Measurements from ENCODE around the gene TCEAL1. TPM values are rescaled to one million over a fixed set of nuclear protein-coding genes. Genes with fewer than 3 reads are reported as not detected.

TCEAL1 gene
- total RNA-seq, 4 donors from 2014 or later, result 70.0 to 362 (median 176) TPM

DNA sequence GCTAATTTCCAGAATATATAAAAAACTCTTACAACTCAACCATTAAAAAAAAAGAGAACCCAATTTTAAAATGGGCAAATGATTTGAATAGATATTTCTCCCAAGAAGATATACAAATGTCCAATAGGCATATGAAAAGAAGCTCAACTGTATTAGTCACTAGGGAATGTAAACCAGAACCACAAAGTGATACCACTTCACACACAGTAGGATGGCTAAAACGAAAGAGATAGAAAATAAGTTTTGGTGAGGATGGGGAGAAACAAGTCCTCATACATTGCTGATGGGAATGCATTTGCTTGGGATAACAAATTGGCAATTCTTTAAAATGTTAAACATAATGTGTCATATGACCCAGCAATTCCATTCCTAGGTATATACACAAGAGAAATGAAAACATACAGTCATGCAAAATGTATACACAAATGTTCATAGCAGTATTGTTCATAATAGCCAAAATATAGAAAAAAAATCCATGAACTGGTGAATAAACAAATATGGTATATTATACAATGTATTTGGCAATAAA, 15.3 kb upstream of the TCEAL1 start:
- no peaks in the 10 kb centered on the region for H3K4me1 ChIP-seq
- intact Hi-C loops (cut with DNase I; ENCODE audit: low total_unique reads), result no loop called here

DNA sequence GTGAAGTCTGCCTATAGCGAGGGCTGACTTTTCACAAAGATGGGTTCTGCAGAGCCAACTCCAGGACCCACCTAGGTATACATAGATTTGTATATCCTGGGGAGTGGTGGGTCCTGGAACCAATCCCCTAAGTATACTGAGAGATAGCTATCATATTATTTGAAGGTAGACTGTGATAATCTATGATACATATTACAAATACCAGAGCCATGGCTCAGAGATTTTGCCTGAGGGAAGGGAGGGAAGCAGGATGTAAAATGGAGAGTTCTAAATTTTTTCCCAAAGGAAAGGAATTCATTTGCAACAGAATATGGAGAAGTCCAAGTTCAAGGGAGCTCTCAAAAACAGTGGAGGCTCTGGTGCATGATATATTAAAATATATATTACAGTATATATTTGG, 13.8 kb upstream of the TCEAL1 start:
- Histone ChIP-seq H3K36me3 (no peaks in the 10 kb centered on the region), H3K27me3 (no peaks in the 10 kb centered on the region), H3K4me3 (no peak overlapping the region), H3K27ac (no peak overlapping the region), H3K4me1 (no peaks in the 10 kb centered on the region), H3K9me3 (no peaks in the 10 kb centered on the region)
- DNase-seq, result no peak
- intact Hi-C loops (cut with DNase I; ENCODE audit: low total_unique reads), result no loop called here
- TF ChIP-seq, protein P1, sequence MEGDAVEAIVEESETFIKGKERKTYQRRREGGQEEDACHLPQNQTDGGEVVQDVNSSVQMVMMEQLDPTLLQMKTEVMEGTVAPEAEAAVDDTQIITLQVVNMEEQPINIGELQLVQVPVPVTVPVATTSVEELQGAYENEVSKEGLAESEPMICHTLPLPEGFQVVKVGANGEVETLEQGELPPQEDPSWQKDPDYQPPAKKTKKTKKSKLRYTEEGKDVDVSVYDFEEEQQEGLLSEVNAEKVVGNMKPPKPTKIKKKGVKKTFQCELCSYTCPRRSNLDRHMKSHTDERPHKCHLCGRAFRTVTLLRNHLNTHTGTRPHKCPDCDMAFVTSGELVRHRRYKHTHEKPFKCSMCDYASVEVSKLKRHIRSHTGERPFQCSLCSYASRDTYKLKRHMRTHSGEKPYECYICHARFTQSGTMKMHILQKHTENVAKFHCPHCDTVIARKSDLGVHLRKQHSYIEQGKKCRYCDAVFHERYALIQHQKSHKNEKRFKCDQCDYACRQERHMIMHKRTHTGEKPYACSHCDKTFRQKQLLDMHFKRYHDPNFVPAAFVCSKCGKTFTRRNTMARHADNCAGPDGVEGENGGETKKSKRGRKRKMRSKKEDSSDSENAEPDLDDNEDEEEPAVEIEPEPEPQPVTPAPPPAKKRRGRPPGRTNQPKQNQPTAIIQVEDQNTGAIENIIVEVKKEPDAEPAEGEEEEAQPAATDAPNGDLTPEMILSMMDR (IDR thresholded peaks at IDR 0.05), result no peak
- no peak for TF ChIP-seq POLR2A (IDR thresholded peaks at IDR 0.05)

More for the DNA sequence above, 15.3 kb upstream of the TCEAL1 start:
- H3K27me3 ChIP-seq, result no peaks in the 10 kb centered on the region
- no peak for DNase-seq
- H3K9me3 ChIP-seq, result no peaks in the 10 kb centered on the region
- no peak overlapping the region for H3K4me3 ChIP-seq
- H3K36me3 ChIP-seq, result no peaks in the 10 kb centered on the region
- no peak overlapping the region for H3K27ac ChIP-seq
- TF ChIP-seq, protein P1 (IDR thresholded peaks at IDR 0.05), result no peak
- no peak for TF ChIP-seq POLR2A (IDR thresholded peaks at IDR 0.05)

DNA sequence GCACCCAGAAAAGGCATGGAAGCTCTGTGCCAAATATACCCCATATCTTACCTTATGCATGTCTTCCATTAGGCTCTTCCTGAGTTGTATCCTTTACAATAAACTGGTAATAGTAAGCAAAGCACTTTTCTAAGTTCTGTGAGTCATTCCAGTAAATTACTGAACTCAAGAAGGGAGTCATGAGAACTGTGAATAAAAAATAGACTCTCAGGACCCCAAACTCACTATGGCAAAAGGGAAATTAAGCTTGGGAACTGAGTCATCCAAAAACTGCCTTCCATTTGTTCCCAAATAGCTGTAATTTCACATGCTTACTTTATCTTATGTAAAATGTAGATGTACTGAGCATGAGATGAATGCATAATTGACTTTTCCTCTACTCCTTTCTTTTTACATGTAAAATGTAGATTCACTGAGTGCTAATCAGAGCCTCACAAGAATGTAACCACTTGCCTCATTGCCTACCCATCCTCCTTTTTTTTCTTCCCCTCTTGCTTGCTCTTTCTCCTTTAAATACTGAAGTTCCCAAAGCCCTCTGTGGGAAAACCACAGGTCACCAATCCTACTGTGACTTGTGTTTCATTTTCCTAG, 12.9 kb upstream of the TCEAL1 start:
- peak overlapping the region in 1 of 2 donors; percentile 4 for H3K27ac ChIP-seq
- no peaks in the 10 kb centered on the region for H3K36me3 ChIP-seq
- no peaks in the 10 kb centered on the region for H3K4me1 ChIP-seq
- DNase-seq, result no peak
- H3K27me3 ChIP-seq, result no peaks in the 10 kb centered on the region
- TF ChIP-seq, protein P1 (IDR thresholded peaks at IDR 0.05), result no peak
- TF ChIP-seq POLR2A (IDR thresholded peaks at IDR 0.05), result no peak
- intact Hi-C loops (cut with DNase I; ENCODE audit: low total_unique reads), result no loop called here
- H3K4me3 ChIP-seq, result no peak overlapping the region
- H3K9me3 ChIP-seq, result no peaks in the 10 kb centered on the region

DNA sequence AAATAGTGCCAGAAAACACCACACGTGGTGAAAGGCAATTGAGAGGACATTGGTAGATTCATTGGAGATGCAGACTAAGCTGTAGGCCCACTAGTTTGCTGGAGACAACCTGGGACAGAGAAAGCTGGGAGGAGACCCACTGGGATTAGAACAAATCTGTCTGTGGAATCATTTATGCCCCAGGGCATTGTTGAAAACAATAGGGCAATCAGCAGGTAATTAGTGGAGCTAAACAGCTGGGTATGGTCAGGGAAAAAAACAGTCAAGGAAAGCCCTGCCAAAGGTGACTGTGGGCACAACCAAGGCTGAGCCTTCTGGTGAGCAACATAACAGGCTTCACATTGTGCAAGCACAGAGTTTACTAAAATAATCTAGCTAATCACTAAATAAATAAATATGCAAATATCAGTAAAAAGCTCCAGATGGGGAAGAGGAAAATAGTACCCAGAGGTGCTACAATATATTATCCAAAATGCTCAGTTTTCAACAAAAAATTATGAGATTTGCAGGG, 12.0 kb upstream of the TCEAL1 start:
- Histone ChIP-seq H3K27me3 (no peaks in the 10 kb centered on the region), H3K4me1 (no peaks in the 10 kb centered on the region), H3K9me3 (no peaks in the 10 kb centered on the region), H3K4me3 (no peak overlapping the region), H3K27ac (no peak overlapping the region), H3K36me3 (no peaks in the 10 kb centered on the region)
- TF ChIP-seq, protein P1 (IDR thresholded peaks at IDR 0.05), result no peak
- TF ChIP-seq POLR2A (IDR thresholded peaks at IDR 0.05), result no peak
- DNase-seq, result no peak
- intact Hi-C loops (cut with DNase I; ENCODE audit: low total_unique reads), result no loop called here

DNA sequence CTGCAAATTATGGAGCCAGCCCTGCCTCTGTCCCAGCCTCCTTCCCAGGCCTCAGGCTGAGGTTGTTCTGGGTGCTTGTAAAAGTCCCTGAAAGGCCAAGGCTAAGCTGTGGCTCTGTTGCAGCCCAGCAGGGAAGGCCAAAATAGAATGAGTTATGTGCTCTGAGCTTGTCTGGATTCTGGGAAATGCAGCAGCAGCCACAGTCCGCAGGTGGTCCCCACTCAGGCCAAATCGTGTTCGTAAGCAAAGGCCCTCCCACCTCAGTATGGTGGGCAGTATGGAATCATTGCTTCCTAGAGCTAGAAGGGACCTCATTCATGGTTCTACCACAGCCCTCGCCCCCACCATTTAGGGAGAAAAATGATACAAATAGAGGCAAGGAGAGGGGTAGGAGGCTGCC, 4.7 kb upstream of the TCEAL1 start:
- peak; percentile 35 to 43 for DNase-seq
- Histone ChIP-seq H3K36me3 (no peaks in the 10 kb centered on the region), H3K27me3 (peaks cover 0 to 6% of the 10 kb centered on the region in 2 donors), H3K4me1 (no peaks in the 10 kb centered on the region), H3K27ac (peak overlapping the region; percentile 96), H3K9me3 (no peaks in the 10 kb centered on the region), H3K4me3 (no peak overlapping the region)
- TF ChIP-seq, protein P1 (IDR thresholded peaks at IDR 0.05), result no peak
- TF ChIP-seq POLR2A (IDR thresholded peaks at IDR 0.05), result no peak
- intact Hi-C loops (cut with DNase I; ENCODE audit: low total_unique reads), result no loop called here
